H1 (cell line): ENCODE data around the gene COL19A1. TPM values are rescaled to one million over a fixed set of nuclear protein-coding genes. Genes with fewer than 3 reads are reported as not detected.

ENCODE experiments used
- CTCF ChIA-PET: fragments of 300-600 bp; sonication (Branson Sonifier 250); formaldehyde crosslinking; loops from one replicate; lab custom pipeline; 2021; ENCODE audit not compliant: partially characterized antibody; lab: Charles Lee
- POLR2A ChIA-PET: fragments of 300-600 bp; sonication (Branson Sonifier 250); formaldehyde crosslinking; loops from one replicate; lab custom pipeline; 2021; ENCODE audit warnings: inconsistent platforms; ENCODE audit not compliant: partially characterized antibody; lab: Charles Lee
- DNase-seq, 2 experiments: peaks; one replicate each; pipeline versions ENCODE4 v3.0.0 to v3.0.0-alpha.2; 2010 to 2022; ENCODE audit warnings: low spot score in 2 of 2, low read depth in 1 of 2, mixed read lengths in 1 of 2
- FAIRE-seq: peaks from 2 replicates; lab custom pipeline; 2011; peaks lifted over from hg19 to GRCh38; lab: Jason Lieb, UNC
- H2AFZ ChIP-seq: 2 replicates; pipeline ENCODE4 v1.8.1; 2012; ENCODE audit warnings: low read length, inconsistent platforms
- H2AK5ac ChIP-seq: 2 replicates; pipeline ENCODE4 v1.6.1; 2013; ENCODE audit warnings: low read depth, low read length
- H2BK120ac ChIP-seq: replicated peaks from 2 replicates; pipeline ENCODE3; 2013; ENCODE audit warnings: low read depth, low read length, inconsistent platforms
- H2BK12ac ChIP-seq: 2 replicates; pipeline ENCODE4 v1.6.1; 2013; ENCODE audit warnings: low read depth, low read length
- H2BK15ac ChIP-seq: 2 replicates; pipeline ENCODE4 v1.6.1; 2013; ENCODE audit warnings: low read length
- H2BK20ac ChIP-seq: 2 replicates; pipeline ENCODE4 v1.6.1; 2013; ENCODE audit warnings: low read length
- H2BK5ac ChIP-seq: 2 replicates; pipeline ENCODE4 v1.6.1; 2013; ENCODE audit warnings: low read depth, low read length
- H3K14ac ChIP-seq: 2 replicates; pipeline ENCODE4 v1.6.1; 2013; ENCODE audit warnings: inconsistent platforms; ENCODE audit not compliant: insufficient read length
- H3K18ac ChIP-seq: 2 replicates; pipeline ENCODE4 v1.6.1; 2013; ENCODE audit warnings: low read length; ENCODE audit errors: extremely low read depth
- H3K23ac ChIP-seq: 2 replicates; pipeline ENCODE4 v1.6.1; 2013; ENCODE audit warnings: inconsistent platforms; ENCODE audit not compliant: insufficient read length
- H3K23me2 ChIP-seq: 2 replicates; pipeline ENCODE4 v1.6.1; 2013; ENCODE audit warnings: low read depth, low read length
- H3K27ac ChIP-seq: 2 replicates; pipeline ENCODE4 v1.6.1; 2011; ENCODE audit warnings: low read depth, low read length, inconsistent platforms
- H3K27me3 ChIP-seq, 4 experiments: replicated peaks in 1 of 4; 1 replicate in 1 of 4; 2 replicates in 3 of 4; pipeline versions ENCODE4 v1.6.1 to v1.8.1; 2011 to 2013; ENCODE audit warnings: low read length in 3 of 4, mild to moderate bottlenecking in 3 of 4, inconsistent platforms in 2 of 4, mixed read lengths in 2 of 4, moderate library complexity in 1 of 4; ENCODE audit not compliant: control insufficient read depth in 3 of 4, insufficient read depth in 3 of 4; ENCODE audit errors: extremely low read depth in 1 of 4
- H3K36me3 ChIP-seq, 4 experiments: 2 replicates each; pipeline versions ENCODE4 v1.6.1 to v1.8.1; 2011 to 2013; ENCODE audit warnings: mild to moderate bottlenecking in 4 of 4, low read length in 3 of 4, moderate library complexity in 2 of 4, control low read depth in 1 of 4, inconsistent platforms in 1 of 4; ENCODE audit not compliant: insufficient read depth in 4 of 4, control insufficient read depth in 2 of 4
- H3K4ac ChIP-seq: replicated peaks from 2 replicates; pipeline ENCODE3; 2013; ENCODE audit warnings: low read length, low read depth, mixed read lengths, inconsistent platforms; ENCODE audit not compliant: insufficient read length
- H3K4me1 ChIP-seq, 4 experiments: replicated peaks in 1 of 4; 1 replicate in 1 of 4; 2 replicates in 3 of 4; pipeline versions ENCODE4 v1.6.1 to v1.8.1; 2011 to 2013; ENCODE audit warnings: low read length in 3 of 4, inconsistent platforms in 2 of 4, mixed read lengths in 1 of 4; ENCODE audit not compliant: insufficient read depth in 4 of 4, control insufficient read depth in 3 of 4
- H3K4me2 ChIP-seq, 2 experiments: 2 replicates each; pipeline versions ENCODE4 v1.6.1 to v1.8.1; 2011 to 2013; ENCODE audit warnings: low read depth in 2 of 2, low read length in 2 of 2, control low read depth in 1 of 2, inconsistent platforms in 1 of 2, mild to moderate bottlenecking in 1 of 2; ENCODE audit not compliant: insufficient read depth in 1 of 2
- H3K4me3 ChIP-seq, 4 experiments: fragments of 200-600, 300-600 bp in 1 of 4; sonication (generic), shearing (Covaris generic), sonication (Bioruptor Twin) in 1 of 4; 2 replicates each; pipeline versions ENCODE4 v1.5.1 to v1.8.1; 2011 to 2016; ENCODE audit warnings: low read length in 4 of 4, low read depth in 3 of 4, control low read depth in 2 of 4, inconsistent platforms in 2 of 4, mild to moderate bottlenecking in 2 of 4, mixed read lengths in 1 of 4, moderate library complexity in 1 of 4; ENCODE audit not compliant: insufficient read depth in 2 of 4; ENCODE audit errors: extremely low read depth in 1 of 4
- H3K56ac ChIP-seq: replicated peaks from 2 replicates; pipeline ENCODE3; 2013; ENCODE audit warnings: low read depth, mild to moderate bottlenecking, mixed read lengths, low read length, inconsistent platforms; ENCODE audit not compliant: insufficient read length
- H3K79me1 ChIP-seq: 2 replicates; pipeline ENCODE4 v1.6.1; 2013; ENCODE audit warnings: low read depth, low read length, control low read depth
- H3K79me2 ChIP-seq, 2 experiments: 2 replicates each; pipeline versions ENCODE4 v1.6.1 to v1.8.1; 2012 to 2013; ENCODE audit warnings: low read length in 2 of 2, mild to moderate bottlenecking in 2 of 2, inconsistent platforms in 1 of 2; ENCODE audit not compliant: insufficient read depth in 2 of 2, control insufficient read depth in 1 of 2
- H3K9ac ChIP-seq, 4 experiments: replicated peaks in 1 of 4; 1 replicate in 1 of 4; 2 replicates in 3 of 4; pipeline versions ENCODE4 v1.6.1 to v1.8.1; 2011 to 2013; ENCODE audit warnings: low read depth in 3 of 4, low read length in 3 of 4, control low read depth in 2 of 4, mild to moderate bottlenecking in 2 of 4, moderate library complexity in 2 of 4, inconsistent platforms in 1 of 4; ENCODE audit errors: extremely low read depth in 1 of 4
- H3K9me3 ChIP-seq, 2 experiments: 2 replicates each; pipeline versions ENCODE4 v1.6.1 to v1.8.1; 2012 to 2013; ENCODE audit warnings: mild to moderate bottlenecking in 2 of 2, moderate library complexity in 2 of 2, control low read depth in 1 of 2, inconsistent platforms in 1 of 2, low read depth in 1 of 2, low read length in 1 of 2, mixed read lengths in 1 of 2; ENCODE audit not compliant: insufficient read depth in 2 of 2
- H4K20me1 ChIP-seq, 2 experiments: replicated peaks in 1 of 2; 2 replicates each; pipeline versions ENCODE3 to v1.8.1; 2011 to 2013; ENCODE audit warnings: inconsistent platforms in 2 of 2, low read length in 2 of 2, mild to moderate bottlenecking in 1 of 2; ENCODE audit not compliant: insufficient read depth in 2 of 2, control insufficient read depth in 1 of 2
- H4K5ac ChIP-seq: 2 replicates; pipeline ENCODE4 v1.6.1; 2013; ENCODE audit warnings: low read length, low read depth, mixed read lengths, inconsistent platforms; ENCODE audit not compliant: insufficient read length
- H4K8ac ChIP-seq: 2 replicates; pipeline ENCODE4 v1.8.0; 2013; ENCODE audit warnings: mild to moderate bottlenecking, moderate library complexity, low read length, inconsistent platforms; ENCODE audit not compliant: insufficient read depth; ENCODE audit errors: extremely low read depth
- H4K91ac ChIP-seq: replicated peaks from 2 replicates; pipeline ENCODE3; 2013; ENCODE audit warnings: low read length, mixed read lengths, inconsistent platforms; ENCODE audit not compliant: insufficient read length
- BCL11A ChIP-seq, 2 experiments: IDR thresholded peaks; one replicate each; pipeline ENCODE4 v1.6.1; 2011; ENCODE audit warnings: low read depth in 2 of 2, low read length in 2 of 2, mild to moderate bottlenecking in 2 of 2
- CREB1 ChIP-seq: IDR thresholded peaks from 2 replicates; pipeline ENCODE4 v1.6.1; 2012; ENCODE audit warnings: inconsistent platforms
- GABPA ChIP-seq: IDR thresholded peaks from 2 replicates; pipeline ENCODE4 v1.6.1; 2011; ENCODE audit warnings: mild to moderate bottlenecking, low read length, moderate library complexity, borderline replicate concordance; ENCODE audit not compliant: insufficient read depth
- WGBS, 2 experiments: shearing (Covaris generic) in 1 of 2; methylation state at CpG; one replicate each; pipeline versions ENCODE4 v1.1.6 to v1.1.7; 2013 to 2015; ENCODE audit warnings: low lambda C conversion rate in 2 of 2, mixed read lengths in 2 of 2, inconsistent platforms in 1 of 2, low coverage in 1 of 2, missing lambda C conversion rate in 1 of 2; ENCODE audit not compliant: insufficient replicate concordance in 2 of 2, insufficient coverage in 1 of 2, insufficient read length in 1 of 2; ENCODE audit errors: extremely low coverage in 1 of 2, missing lambda C conversion rate in 1 of 2; 5-methylcytosine and 5-hydroxymethylcytosine counted together
- polyA plus RNA-seq, 7 experiments: library from polyadenylated mRNA; depleted of rRNA in 3 of 7; stranded (reverse) in 5 of 7; unstranded in 2 of 7; fragments of >200 nt in 5 of 7; fragments of 200-250 nt in 2 of 7; gene quantifications; 1 replicate in 5 of 7; 2 replicates in 1 of 7; 4 replicates in 1 of 7; pipeline versions ENCODE4 v1.2.1 to v1.2.3, GENCODE V29; 2011 to 2013; ENCODE audit warnings: missing spikeins in 2 of 7, mixed read lengths in 2 of 7
- total RNA-seq: library from RNA; stranded (reverse); fragmentation: NEBNext Ultra II Directional; extraction: Animal tissue kit (Norgen Biotek cat#: 25700); gene quantifications from 2 replicates; pipeline ENCODE4 v1.2.1, GENCODE V29; 2021

Gene COL19A1
- total and polyA plus RNA-seq, 2 of the 8 experiments (the other 6 are each of a cell fraction or from before 2014, with no cell fraction given): not detected

GRCh38 chr6:70060680-70061079 is 194.3 kb downstream of the COL19A1 start:
- H3K23me2 ChIP-seq: no peaks in the 10 kb centered on the region
- 92% methylated on average over 5 of the region's 5 CpGs; no CpG with 5 or more reads in 1 of the 2 experiments for WGBS, 2 experiments
- no peak overlapping the region for H2BK12ac ChIP-seq
- H4K5ac ChIP-seq: no peak overlapping the region
- H3K79me2 ChIP-seq: no peaks in the 10 kb centered on the region
- H3K4ac ChIP-seq: no peak overlapping the region
- no peaks in the 10 kb centered on the region for H3K36me3 ChIP-seq
- H2AFZ ChIP-seq: no peak overlapping the region
- no peak overlapping the region for H3K27ac ChIP-seq
- no peak overlapping the region for H2BK120ac ChIP-seq
- H3K27me3 ChIP-seq: no peaks in the 10 kb centered on the region
- no peaks in the 10 kb centered on the region for H3K9me3 ChIP-seq
- no peak overlapping the region for H3K4me2 ChIP-seq
- DNase-seq (no peak), FAIRE-seq (no peak)
- CTCF ChIA-PET: interaction anchor here (0.6 to 1.0 kb wide), 2 partner anchors 10 to 607 kb away, joined by 3 read pairs; partner anchors contain the start of gene SMAP1
- H2BK20ac ChIP-seq: no peak overlapping the region
- H3K4me1 ChIP-seq: no peaks in the 10 kb centered on the region
- POLR2A ChIA-PET: interaction anchor here (1.2 kb wide), 1 partner anchor 9 kb away, joined by 4 read pairs; no protein-coding TSS in a partner anchor
- H2BK15ac ChIP-seq: no peak overlapping the region
- H3K14ac ChIP-seq: no peak overlapping the region
- TF ChIP-seq CREB1: no peak
- no peak for TF ChIP-seq BCL11A (IDR thresholded peaks at IDR 0.05; ENCODE audit: low read depth in 2 of 2, low read length in 2 of 2)
- no peak for TF ChIP-seq GABPA
- no peak overlapping the region for H3K56ac ChIP-seq
- no peak overlapping the region for H3K23ac ChIP-seq
- no peak overlapping the region for H2AK5ac ChIP-seq
- no peak overlapping the region for H3K18ac ChIP-seq
- no peak overlapping the region for H4K91ac ChIP-seq
- no peak overlapping the region for H3K9ac ChIP-seq
- H4K20me1 ChIP-seq: no peaks in the 10 kb centered on the region
- no peak overlapping the region for H4K8ac ChIP-seq
- no peaks in the 10 kb centered on the region for H3K79me1 ChIP-seq
- H3K4me3 ChIP-seq: no peak overlapping the region
- no peak overlapping the region for H2BK5ac ChIP-seq
